SJSA1 (cell line): ENCODE data around the gene DLG3. TPM values are rescaled to one million over a fixed set of nuclear protein-coding genes. Genes with fewer than 3 reads are reported as not detected.
"Not testable (repeated sequence)": the region's sequence is repeated elsewhere in the genome, so short reads cannot be mapped to it uniquely, and the experiment has no call there.

Source experiments
- DNase-seq, 2 experiments: peaks; one replicate each; pipeline ENCODE4 v3.0.0-alpha.2; 2015 to 2020; ENCODE audit warnings: low spot score in 2 of 2, low read depth in 1 of 2
- H3K27ac ChIP-seq: fragments of 250-450 bp; sonication (Bioruptor Pico); 2 replicates; pipeline ENCODE4 v1.5.1; 2020; ENCODE audit warnings: mild to moderate bottlenecking, moderate library complexity
- H3K27me3 ChIP-seq: fragments of 250-450 bp; sonication (Bioruptor Pico); replicated peaks from 2 replicates; pipeline ENCODE4 v1.5.1; 2020; ENCODE audit warnings: mild to moderate bottlenecking, moderate library complexity
- H3K36me3 ChIP-seq: fragments of 250-450 bp; sonication (Bioruptor Pico); 2 replicates; pipeline ENCODE4 v1.5.1; 2020; ENCODE audit warnings: mild to moderate bottlenecking
- H3K4me1 ChIP-seq: fragments of 250-450 bp; sonication (Bioruptor Pico); replicated peaks from 2 replicates; pipeline ENCODE4 v1.6.1; 2021; ENCODE audit warnings: mild to moderate bottlenecking
- H3K4me3 ChIP-seq: fragments of 250-450 bp; sonication (Bioruptor Pico); 2 replicates; pipeline ENCODE4 v1.5.1; 2020; ENCODE audit warnings: mild to moderate bottlenecking
- H3K9me3 ChIP-seq: fragments of 250-450 bp; sonication (Bioruptor Pico); replicated peaks from 2 replicates; pipeline ENCODE4 v1.5.1; 2020; ENCODE audit warnings: mild to moderate bottlenecking
- total RNA-seq: library from RNA; depleted of rRNA; stranded (reverse); fragments of >200 nt; shearing (Covaris generic); gene quantifications from 2 replicates; pipeline ENCODE4 v1.2.3, GENCODE V29; 2014; rRNA removed

The DLG3 gene
- 16.6 and 19.4 TPM in 2 replicates for total RNA-seq

DNA sequence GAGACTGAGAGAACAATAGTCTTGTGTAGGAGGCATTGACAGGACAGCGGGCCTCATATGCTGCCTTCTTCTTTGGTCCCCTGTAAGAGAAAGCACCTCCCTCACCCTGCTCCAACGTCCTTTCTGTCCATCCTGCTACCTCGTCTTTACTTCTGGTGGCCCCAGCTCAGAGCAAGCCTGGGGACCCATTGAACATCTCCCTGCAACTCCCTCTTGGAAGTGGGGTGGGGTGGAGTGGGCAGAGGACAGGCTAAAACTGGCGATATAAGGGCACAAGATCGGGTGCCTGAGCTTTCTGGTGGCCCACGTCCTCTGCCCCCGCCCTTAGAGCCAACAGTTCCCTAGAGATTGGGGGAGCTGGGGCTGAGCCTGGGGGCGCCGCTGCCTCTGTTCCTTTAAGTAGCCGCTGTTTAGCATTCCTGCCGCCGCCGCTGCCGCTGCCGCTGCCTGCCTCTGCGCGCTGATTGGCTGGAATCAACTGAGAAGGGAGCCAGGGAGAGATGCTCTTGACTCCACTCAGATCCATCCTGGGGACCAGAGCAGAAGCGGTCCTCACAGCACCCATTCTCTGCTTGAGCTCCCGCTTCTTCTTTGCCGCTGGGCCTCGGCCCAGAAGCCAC, at the start of gene DLG3:
TSS of gene DLG3 (plus strand) at position 510 of the 620 bp plus-strand sequence. CDS start 367 bp downstream, outside the sequence.
- H3K27me3 ChIP-seq, result peaks cover 14% of the 10 kb centered on the region
- no peak for DNase-seq
- no peaks in the 10 kb centered on the region for H3K36me3 ChIP-seq
- no peaks in the 10 kb centered on the region for H3K9me3 ChIP-seq
- H3K27ac ChIP-seq, result no peak within 1 kb of the TSS
- H3K4me1 ChIP-seq, result peaks cover 8% of the 10 kb centered on the region
- H3K4me3 ChIP-seq, result no peak within 1 kb of the TSS

DNA sequence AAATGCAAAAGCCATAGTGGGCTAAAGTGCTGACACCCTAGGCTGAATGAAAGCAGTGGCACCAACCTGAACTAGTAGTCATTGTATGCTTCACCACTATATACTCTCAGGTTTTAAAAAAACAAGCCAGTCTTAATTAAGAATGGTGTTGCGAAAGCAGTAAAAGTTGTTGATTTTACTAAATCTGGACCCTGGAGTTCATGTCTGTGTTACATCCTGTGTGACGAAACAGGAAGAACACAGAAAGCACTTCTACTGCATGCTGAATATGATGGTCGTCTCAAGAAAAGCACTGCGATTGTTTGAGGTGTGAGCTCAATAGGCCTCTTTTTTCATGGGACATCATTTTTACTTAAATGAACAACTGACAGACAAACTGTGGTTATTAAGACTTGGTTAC, 45.7 kb upstream of the DLG3 start:
- Histone ChIP-seq H3K27ac (no peak overlapping the region), H3K27me3 (no peaks in the 10 kb centered on the region)

DNA sequence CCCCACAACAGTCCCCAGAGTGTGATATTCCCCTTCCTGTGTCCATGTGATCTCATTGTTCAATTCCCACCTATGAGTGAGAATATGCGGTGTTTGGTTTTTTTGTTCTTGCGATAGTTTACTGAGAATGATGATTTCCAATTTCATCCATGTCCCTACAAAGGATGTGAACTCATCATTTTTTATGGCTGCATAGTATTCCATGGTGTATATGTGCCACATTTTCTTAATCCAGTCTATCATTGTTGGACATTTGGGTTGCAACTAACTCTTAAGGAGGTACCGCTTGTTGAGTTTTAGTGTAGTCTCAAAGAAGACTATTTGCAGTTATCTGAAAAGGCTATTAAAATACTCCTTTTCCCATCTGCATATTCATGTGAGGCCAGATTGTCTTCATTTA, 44.5 kb upstream of the DLG3 start:
- H3K27me3 ChIP-seq, H3K4me1 ChIP-seq, H3K9me3 ChIP-seq, H3K4me3 ChIP-seq, DNase-seq, H3K27ac ChIP-seq: not testable (repeated sequence)
- peaks cover 50% of the 10 kb centered on the region for H3K36me3 ChIP-seq

More for the DNA sequence above, 45.7 kb upstream of the DLG3 start:
- no peak for DNase-seq
- H3K4me3 ChIP-seq, result no peak overlapping the region
- no peaks in the 10 kb centered on the region for H3K9me3 ChIP-seq
- peaks cover 37% of the 10 kb centered on the region for H3K36me3 ChIP-seq
- no peaks in the 10 kb centered on the region for H3K4me1 ChIP-seq

DNA sequence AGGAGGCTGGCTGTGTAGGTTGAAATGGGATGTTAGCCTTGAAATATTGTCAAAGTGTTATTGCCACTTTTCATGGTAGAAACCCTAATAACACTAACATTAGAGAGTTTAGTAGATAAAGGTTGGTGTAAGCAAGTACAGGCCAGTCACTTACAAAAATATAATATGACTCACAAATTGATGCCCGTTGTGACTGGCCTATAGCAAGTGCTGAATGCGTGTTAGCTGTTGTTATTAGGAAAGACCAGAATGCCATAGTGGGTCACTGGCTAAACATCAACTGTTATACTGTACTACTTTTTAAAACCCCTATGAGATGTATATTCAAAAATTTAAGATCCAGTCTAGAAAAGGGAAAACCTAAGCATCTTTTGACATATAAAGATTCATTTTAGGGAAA, 41.9 kb upstream of the DLG3 start:
- Histone ChIP-seq H3K36me3 (peaks cover 52% of the 10 kb centered on the region), H3K4me1 (no peaks in the 10 kb centered on the region), H3K27ac (no peak overlapping the region), H3K9me3 (no peaks in the 10 kb centered on the region), H3K27me3 (no peaks in the 10 kb centered on the region), H3K4me3 (no peak overlapping the region)
- DNase-seq, result no peak

DNA sequence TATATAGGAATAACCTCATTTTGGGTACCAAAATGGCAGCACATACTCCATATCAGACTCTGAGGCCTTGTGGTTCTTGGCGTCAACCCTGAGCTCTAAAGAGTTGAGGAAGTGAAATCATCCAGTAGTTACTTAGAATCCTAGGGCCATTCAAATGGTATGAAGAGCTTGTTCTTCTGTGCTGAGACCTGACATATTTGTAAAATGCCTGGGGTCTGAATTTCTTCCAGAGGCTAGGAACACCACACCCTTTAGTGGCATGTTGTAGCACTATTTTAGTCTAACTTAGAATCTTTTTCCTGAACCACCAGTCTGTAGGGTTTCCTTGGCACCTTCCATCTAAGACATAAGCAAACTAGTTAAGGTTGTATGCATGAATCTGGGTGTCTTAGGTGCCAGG, 39.6 kb upstream of the DLG3 start:
- H3K36me3 ChIP-seq, result peaks cover 59% of the 10 kb centered on the region
- H3K4me3 ChIP-seq, result no peak overlapping the region
- H3K4me1 ChIP-seq, result no peaks in the 10 kb centered on the region
- H3K27me3 ChIP-seq, result no peaks in the 10 kb centered on the region
- no peak for DNase-seq
- no peaks in the 10 kb centered on the region for H3K9me3 ChIP-seq
- H3K27ac ChIP-seq, result no peak overlapping the region

DNA sequence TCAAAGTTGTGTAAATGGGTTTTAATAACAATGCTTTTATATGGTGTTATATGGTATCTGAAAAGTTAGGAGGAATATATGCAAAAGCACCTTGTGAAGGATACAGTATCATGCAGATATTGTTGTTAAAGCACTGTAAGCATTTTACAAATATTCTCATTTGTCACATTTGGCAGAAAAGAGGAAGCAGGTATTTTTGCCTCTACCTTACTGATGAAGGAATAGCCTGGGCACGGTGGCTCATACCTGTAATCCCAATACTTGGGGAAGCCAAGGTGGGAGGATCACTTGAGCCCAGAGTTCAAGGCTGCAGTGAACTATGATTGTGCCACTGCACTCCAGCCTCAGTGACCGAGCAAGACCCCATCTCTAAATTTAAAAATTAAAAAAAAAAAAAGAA, 33.7 kb upstream of the DLG3 start:
- no peaks in the 10 kb centered on the region for H3K9me3 ChIP-seq
- H3K4me1 ChIP-seq, result no peaks in the 10 kb centered on the region
- H3K27me3 ChIP-seq, result no peaks in the 10 kb centered on the region
- no peak for DNase-seq
- H3K27ac ChIP-seq, result no peak overlapping the region
- H3K36me3 ChIP-seq, result peaks cover 20% of the 10 kb centered on the region
- H3K4me3 ChIP-seq, result no peak overlapping the region

DNA sequence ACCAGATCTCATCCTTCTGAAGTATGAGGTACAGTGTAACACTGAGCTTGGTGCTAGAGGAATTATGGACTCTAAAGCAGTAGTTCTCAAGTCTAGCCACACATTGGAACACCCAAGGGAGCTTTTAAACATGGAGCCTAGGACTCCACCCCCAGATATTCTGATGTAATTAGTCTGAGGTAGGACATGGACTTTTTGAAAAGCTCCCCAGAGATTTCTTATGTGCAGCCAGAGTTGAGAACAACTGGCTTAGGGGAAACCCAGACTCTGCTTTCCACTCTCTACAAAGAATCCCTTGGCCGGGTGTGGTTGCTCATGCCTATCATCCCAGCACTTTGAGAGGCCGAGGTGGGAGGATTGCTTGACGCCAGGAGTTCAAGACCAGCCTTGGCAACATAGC, 33.2 kb upstream of the DLG3 start:
- H3K4me3 ChIP-seq, result no peak overlapping the region
- H3K4me1 ChIP-seq, result no peaks in the 10 kb centered on the region
- H3K27me3 ChIP-seq, result no peaks in the 10 kb centered on the region
- DNase-seq, result no peak
- H3K36me3 ChIP-seq, result peaks cover 16% of the 10 kb centered on the region
- no peak overlapping the region for H3K27ac ChIP-seq
- H3K9me3 ChIP-seq, result no peaks in the 10 kb centered on the region

DNA sequence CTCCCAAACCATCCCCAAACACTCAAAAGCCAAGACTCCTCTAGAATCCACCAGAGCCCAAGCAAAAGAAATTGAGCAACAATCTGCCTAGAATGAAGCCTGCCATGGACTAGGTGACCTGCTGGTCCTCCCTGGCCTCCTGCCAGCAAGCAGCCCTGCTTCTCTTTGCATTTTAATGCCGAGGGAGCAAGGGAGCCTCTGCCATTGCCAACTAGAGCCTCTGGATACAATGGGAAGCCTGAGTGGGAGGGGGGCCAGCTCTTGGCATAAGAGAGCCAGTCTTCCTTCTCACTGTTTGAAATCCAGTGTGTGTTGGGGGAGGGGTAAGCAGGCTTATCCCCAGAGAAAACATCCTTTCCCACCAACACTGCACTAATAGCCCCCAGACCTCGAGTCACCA, 23.0 kb upstream of the DLG3 start:
- no peak overlapping the region for H3K27ac ChIP-seq
- no peaks in the 10 kb centered on the region for H3K4me1 ChIP-seq
- H3K36me3 ChIP-seq, result peaks cover 21% of the 10 kb centered on the region
- no peaks in the 10 kb centered on the region for H3K9me3 ChIP-seq
- H3K4me3 ChIP-seq, result no peak overlapping the region
- H3K27me3 ChIP-seq, result no peaks in the 10 kb centered on the region
- no peak for DNase-seq

DNA sequence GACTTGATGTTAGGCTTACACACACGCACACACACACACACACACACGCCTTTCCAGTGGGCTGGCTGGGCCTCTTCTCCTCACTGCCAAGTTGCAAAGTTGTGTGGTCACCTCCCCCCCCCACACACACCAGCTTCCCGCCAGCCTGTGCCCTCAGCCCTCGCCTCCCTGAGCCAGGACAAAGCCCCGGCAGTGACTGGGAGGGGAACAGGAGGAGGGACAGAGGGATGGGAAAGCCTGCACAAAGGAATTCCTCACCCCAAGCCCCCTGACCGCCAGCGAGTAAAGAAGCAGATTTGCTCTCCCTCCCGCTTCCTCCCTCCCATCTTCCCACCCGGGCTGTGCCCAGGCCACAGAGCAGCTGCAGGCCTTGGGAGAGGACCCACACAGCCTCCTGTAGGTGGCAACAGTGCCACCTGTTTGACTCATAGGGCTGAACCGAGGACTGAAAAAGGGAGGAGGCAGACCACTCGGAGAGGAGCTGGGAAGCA, 21.7 kb upstream of the DLG3 start, which contains the start of gene GDPD2:
TSS of gene GDPD2 (plus strand) at position 464 of the 491 bp plus-strand sequence. CDS start 1,671 bp downstream, outside the sequence.
- H3K27me3 ChIP-seq, result no peaks in the 10 kb centered on the region
- DNase-seq, result peak in 1 of 2 experiments; percentile 2
- H3K4me3 ChIP-seq, result no peak within 1 kb of the TSS
- H3K4me1 ChIP-seq, result no peaks in the 10 kb centered on the region
- peaks cover 15% of the 10 kb centered on the region for H3K36me3 ChIP-seq
- no peaks in the 10 kb centered on the region for H3K9me3 ChIP-seq
- H3K27ac ChIP-seq, result no peak within 1 kb of the TSS

DNA sequence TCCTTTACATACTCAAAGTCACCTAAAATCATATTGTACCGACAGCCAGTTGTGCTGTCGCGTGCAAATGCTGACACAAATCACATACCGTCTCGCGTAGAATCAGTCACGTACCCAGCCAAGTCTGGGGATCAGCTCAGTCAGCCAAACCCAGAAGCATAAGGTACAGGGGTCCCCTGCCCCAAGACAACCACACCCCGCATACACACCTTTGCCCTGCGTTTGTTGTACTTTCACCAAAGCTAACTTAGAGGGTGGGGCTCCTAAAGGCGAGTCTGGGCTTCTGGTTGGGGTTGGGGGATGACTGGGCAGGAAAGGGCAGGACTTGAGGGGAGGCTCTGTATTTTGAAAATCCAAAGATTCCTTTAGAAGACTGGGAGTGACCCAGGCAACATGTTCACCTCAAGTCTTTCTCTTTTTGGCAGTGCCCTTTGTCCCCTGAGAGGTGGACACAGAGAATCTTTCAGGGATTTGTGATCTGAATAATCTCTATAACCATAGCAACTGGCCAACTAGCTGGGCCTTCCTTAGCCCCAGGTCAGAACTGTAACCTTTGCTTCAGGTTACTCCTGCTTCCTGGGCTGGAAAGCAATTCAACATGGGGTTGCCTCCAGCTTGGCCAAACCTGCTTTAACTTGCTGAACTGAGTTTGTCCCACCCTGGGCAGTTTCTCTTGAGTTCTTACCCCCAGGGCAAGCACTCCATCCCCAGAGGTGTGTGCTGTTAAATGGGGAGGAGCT, 20.5 kb upstream of the DLG3 start:
- Histone ChIP-seq H3K27me3 (no peaks in the 10 kb centered on the region), H3K4me3 (no peak overlapping the region), H3K9me3 (no peaks in the 10 kb centered on the region), H3K36me3 (peaks cover 7% of the 10 kb centered on the region; the same call in 1 of the 2 replicates), H3K27ac (no peak overlapping the region), H3K4me1 (no peaks in the 10 kb centered on the region)
- no peak for DNase-seq

DNA sequence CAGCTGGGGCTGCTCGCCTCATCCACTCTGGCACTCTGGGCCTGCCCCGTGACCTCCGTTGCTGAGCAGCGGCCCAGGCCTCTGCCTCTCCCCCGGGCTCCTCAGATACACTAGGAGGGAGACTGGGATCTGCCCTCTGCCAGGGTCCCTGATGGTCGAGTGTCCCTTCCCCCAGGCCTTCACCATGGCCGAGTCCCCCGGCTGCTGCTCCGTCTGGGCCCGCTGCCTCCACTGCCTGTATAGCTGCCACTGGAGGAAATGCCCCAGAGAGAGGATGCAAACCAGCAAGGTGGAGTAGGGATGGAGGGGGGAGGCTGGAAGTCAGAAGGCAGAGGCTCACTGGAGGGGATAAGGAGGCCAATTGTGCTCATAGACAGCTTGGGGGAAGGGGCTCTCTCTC, 19.8 kb upstream of the DLG3 start:
- DNase-seq, result no peak
- H3K4me1 ChIP-seq, result no peaks in the 10 kb centered on the region
- no peak overlapping the region for H3K27ac ChIP-seq
- peaks cover under 1% of the 10 kb centered on the region; the same call in 1 of the 2 replicates for H3K36me3 ChIP-seq
- no peak overlapping the region for H3K4me3 ChIP-seq
- H3K9me3 ChIP-seq, result no peaks in the 10 kb centered on the region
- H3K27me3 ChIP-seq, result no peaks in the 10 kb centered on the region

DNA sequence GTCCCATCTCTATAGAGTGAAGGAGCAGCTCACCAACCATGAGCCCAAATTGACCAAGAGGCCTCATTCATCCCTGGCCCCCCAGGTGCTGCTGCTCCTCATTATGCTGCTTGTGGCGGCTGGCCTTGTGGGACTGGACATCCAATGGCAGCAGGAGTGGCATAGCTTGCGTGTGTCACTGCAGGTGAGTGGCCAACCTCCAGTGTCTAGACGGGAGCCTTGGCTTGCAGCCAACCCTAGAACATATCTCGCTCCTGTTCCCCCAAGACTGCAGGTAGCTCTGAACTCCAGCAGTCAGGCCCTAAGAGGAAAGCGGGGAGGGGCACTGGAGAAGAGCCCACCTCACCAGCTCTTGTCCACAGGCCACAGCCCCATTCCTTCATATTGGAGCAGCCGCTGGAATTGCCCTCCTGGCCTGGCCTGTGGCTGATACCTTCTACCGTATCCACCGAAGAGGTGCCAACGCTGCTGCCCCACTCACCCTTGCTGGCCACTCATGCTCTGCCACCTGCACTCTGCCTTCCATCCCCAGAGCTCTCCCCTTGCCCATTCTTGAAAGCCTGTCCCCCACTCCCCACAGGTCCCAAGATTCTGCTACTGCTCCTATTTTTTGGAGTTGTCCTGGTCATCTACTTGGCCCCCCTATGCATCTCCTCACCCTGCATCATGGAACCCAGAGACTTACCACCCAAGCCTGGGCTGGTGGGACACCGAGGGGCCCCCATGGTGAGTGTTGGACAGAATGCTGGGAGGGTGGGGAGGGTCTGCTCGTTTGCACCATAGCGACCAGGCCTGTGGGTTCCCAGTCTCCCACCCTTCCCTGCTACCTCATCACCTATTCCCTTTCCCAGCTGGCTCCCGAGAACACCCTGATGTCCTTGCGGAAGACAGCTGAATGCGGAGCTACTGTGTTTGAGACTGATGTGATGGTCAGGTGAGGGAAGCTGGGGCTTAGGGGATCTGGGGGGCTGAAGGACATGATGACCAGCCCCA, 18.1 kb upstream of the DLG3 start:
- Histone ChIP-seq H3K27me3 (no peaks in the 10 kb centered on the region), H3K27ac (no peak overlapping the region), H3K4me3 (no peak overlapping the region), H3K36me3 (no peaks in the 10 kb centered on the region), H3K9me3 (no peaks in the 10 kb centered on the region), H3K4me1 (no peaks in the 10 kb centered on the region)
- DNase-seq, result no peak

DNA sequence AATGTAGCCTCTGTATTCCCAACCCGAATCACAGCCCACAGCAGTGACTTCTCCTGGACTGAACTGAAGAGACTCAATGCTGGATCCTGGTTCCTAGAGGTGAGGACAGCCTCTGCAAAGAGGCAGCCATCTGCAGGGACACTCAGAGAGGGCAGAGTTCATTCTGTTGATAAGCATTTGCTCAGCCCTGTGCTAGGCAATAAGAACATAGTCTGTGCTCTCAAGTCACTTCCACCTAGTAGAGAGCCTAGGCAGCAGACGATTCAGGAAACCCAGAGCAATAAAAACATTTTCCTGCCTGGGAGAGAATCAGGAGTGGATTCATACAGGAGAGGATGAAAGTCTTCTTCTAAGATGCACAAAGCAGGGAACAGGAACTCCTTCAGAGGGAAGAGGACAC, 17.3 kb upstream of the DLG3 start:
- H3K9me3 ChIP-seq, result no peaks in the 10 kb centered on the region
- no peak overlapping the region for H3K27ac ChIP-seq
- no peaks in the 10 kb centered on the region for H3K36me3 ChIP-seq
- H3K4me1 ChIP-seq, result no peaks in the 10 kb centered on the region
- H3K4me3 ChIP-seq, result no peak overlapping the region
- DNase-seq, result no peak
- no peaks in the 10 kb centered on the region for H3K27me3 ChIP-seq
